Measurements from ENCODE around the gene BMPR1A.

DNA sequence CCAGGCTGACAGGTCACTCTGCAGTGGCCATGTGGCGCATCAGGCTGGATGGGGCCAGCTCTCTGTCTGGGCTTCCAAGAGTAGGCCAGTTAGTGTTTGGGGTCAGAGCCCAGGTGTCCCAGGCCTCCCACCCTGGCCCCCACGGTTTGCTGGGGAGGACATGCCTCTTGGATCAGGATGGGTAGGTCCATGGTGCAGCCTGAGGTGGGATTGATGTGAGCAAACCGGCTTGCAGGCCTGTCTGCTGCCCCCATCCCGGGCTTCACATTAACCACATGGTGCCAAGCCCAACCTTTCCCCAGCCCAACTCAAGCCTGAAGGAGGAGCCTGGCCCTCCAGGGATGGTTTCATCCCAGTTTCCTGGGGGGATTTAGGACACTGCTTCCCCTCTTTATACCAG lies 48.9 kb upstream of the BMPR1A start:
- TF ChIP-seq, protein P1, sequence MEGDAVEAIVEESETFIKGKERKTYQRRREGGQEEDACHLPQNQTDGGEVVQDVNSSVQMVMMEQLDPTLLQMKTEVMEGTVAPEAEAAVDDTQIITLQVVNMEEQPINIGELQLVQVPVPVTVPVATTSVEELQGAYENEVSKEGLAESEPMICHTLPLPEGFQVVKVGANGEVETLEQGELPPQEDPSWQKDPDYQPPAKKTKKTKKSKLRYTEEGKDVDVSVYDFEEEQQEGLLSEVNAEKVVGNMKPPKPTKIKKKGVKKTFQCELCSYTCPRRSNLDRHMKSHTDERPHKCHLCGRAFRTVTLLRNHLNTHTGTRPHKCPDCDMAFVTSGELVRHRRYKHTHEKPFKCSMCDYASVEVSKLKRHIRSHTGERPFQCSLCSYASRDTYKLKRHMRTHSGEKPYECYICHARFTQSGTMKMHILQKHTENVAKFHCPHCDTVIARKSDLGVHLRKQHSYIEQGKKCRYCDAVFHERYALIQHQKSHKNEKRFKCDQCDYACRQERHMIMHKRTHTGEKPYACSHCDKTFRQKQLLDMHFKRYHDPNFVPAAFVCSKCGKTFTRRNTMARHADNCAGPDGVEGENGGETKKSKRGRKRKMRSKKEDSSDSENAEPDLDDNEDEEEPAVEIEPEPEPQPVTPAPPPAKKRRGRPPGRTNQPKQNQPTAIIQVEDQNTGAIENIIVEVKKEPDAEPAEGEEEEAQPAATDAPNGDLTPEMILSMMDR (IDR thresholded peaks at IDR 0.05) = no peak
- TF ChIP-seq POLR2A (IDR thresholded peaks at IDR 0.05) = no peak

Measured in esophagus squamous epithelium (tissue), 4 donors.